Activated CD8-positive, alpha-beta T cell treated with anti-CD3 and anti-CD28 coated beads, Interleukin-2, amount 10 ng/mL, durations not matched to agents 7 days and 5 days (primary cell): ENCODE measurements around the gene CCDC152. TPM values are rescaled to one million over a fixed set of nuclear protein-coding genes. Genes with fewer than 3 reads are reported as not detected.

Source experiments
- ATAC-seq: fragments of 150-1000 bp; cut with Tn5 transposase; one replicate; pipeline ENCODE4 v1.10.0; 2021; ENCODE audit warnings: moderate library complexity
- CTCF ChIA-PET: fragments of 350-600 bp; sonication (Branson Sonifier 250); formaldehyde crosslinking; loops from one replicate; lab custom pipeline; 2021; ENCODE audit warnings: antibody characterized with exemption; lab: Charles Lee
- POLR2A ChIA-PET: fragments of 350-600 bp; sonication (Branson Sonifier 250); formaldehyde crosslinking; loops from one replicate; lab custom pipeline; 2021; ENCODE audit warnings: antibody characterized with exemption; lab: Charles Lee
- DNase-seq: peaks from one replicate; pipeline ENCODE4 v3.0.0-alpha.2; 2020
- H3K27ac Mint-ChIP-seq: one replicate; pipeline ENCODE4 v1.8.0; 2021; ENCODE audit warnings: mild to moderate bottlenecking, mixed read lengths
- H3K27me3 Mint-ChIP-seq: one replicate; pipeline ENCODE4 v1.8.0; 2021; ENCODE audit warnings: low read depth, mixed read lengths
- H3K36me3 Mint-ChIP-seq: one replicate; pipeline ENCODE4 v1.8.0; 2021; ENCODE audit warnings: low read depth, mixed read lengths
- H3K4me1 Mint-ChIP-seq: one replicate; pipeline ENCODE4 v1.8.0; 2021; ENCODE audit warnings: low read depth, mixed read lengths
- H3K4me3 Mint-ChIP-seq: one replicate; pipeline ENCODE4 v1.8.0; 2021; ENCODE audit warnings: mild to moderate bottlenecking, mixed read lengths
- H3K9me3 Mint-ChIP-seq: one replicate; pipeline ENCODE4 v1.8.0; 2022; ENCODE audit warnings: mixed read lengths; ENCODE audit not compliant: insufficient read depth
- total RNA-seq, 2 experiments: library from RNA; stranded (reverse); gene quantifications; one replicate each; pipeline ENCODE4 v1.2.3, GENCODE V29; 2021

CCDC152 gene
- total RNA-seq, 2 experiments from 2014 or later, result 6.5 to 7.0 TPM

- Mint-ChIP-seq H3K4me1 (no peaks in the 10 kb centered on the region), H3K27me3 (peaks cover 3% of the 10 kb centered on the region)
- CTCF ChIA-PET, result no interaction called here
These were observed 67.8 kb downstream of the CCDC152 start for GRCh38 chr5:42824347-42824976.

DNA sequence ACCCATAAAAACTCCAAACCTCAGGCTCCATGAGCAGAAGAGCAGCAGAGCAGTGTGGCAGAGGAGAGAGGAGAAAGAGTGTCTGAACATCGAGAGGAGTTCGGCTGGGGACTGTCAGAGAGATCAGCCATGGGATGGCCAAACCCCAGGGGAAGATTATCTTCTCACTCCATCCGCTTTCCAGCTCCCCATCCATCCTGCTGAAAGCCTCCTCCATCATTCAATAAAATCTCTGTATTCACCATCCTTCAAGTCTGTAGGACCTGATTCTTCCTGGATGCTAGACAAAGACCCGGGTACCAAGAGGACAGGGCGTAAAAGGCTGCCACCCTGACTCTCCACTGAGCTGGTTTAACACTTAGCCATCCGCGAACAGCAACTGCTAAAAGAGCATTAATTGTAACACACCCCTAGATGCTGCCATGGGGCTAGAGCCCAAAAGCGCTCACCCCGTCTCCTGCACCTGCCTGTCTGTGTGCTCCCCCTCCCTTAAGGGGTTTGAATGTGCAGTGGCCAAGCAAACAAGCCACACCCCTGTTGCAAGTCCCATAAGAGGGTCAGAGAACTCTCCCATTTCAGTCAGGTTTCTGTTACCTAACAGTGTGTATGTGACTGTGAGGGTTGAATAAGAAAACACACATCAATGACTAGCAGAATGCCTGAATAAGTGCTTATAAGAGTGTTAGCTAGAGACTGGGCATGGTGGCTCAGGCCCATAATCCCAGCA, 69.0 kb downstream of the CCDC152 start:
- H3K9me3 Mint-ChIP-seq, result no peaks in the 10 kb centered on the region
- CTCF ChIA-PET, result no interaction called here
- no peaks in the 10 kb centered on the region for H3K36me3 Mint-ChIP-seq
- no peaks in the 10 kb centered on the region for H3K4me1 Mint-ChIP-seq
- peaks cover 3% of the 10 kb centered on the region for H3K27me3 Mint-ChIP-seq
- DNase-seq (no peak), ATAC-seq (no peak)
- POLR2A ChIA-PET, result no interaction called here
- no peak overlapping the region for H3K27ac Mint-ChIP-seq
- no peak overlapping the region for H3K4me3 Mint-ChIP-seq

More at GRCh38 chr5:42824347-42824976, 67.8 kb downstream of the CCDC152 start:
- Mint-ChIP-seq H3K4me3 (no peak overlapping the region), H3K27ac (no peak overlapping the region), H3K36me3 (no peaks in the 10 kb centered on the region), H3K9me3 (no peaks in the 10 kb centered on the region)
- DNase-seq (no peak), ATAC-seq (no peak)
- POLR2A ChIA-PET, result no interaction called here

- CTCF ChIA-PET, result interaction anchor here (0.5 kb wide), 1 partner anchor 32 kb away, joined by 3 read pairs; no protein-coding TSS in a partner anchor
- DNase-seq (no peak), ATAC-seq (no peak)
- Mint-ChIP-seq H3K36me3 (no peaks in the 10 kb centered on the region), H3K4me1 (no peaks in the 10 kb centered on the region), H3K27ac (no peak overlapping the region), H3K9me3 (no peaks in the 10 kb centered on the region), H3K27me3 (peaks cover 5% of the 10 kb centered on the region), H3K4me3 (no peak overlapping the region)
- POLR2A ChIA-PET, result no interaction called here
These were observed 70.3 kb downstream of the CCDC152 start for GRCh38 chr5:42826757-42827515.

- Mint-ChIP-seq H3K36me3 (no peaks in the 10 kb centered on the region), H3K27me3 (peaks cover 5% of the 10 kb centered on the region), H3K4me1 (no peaks in the 10 kb centered on the region), H3K4me3 (no peak overlapping the region), H3K9me3 (no peaks in the 10 kb centered on the region), H3K27ac (no peak overlapping the region)
- ATAC-seq (no peak), DNase-seq (no peak)
- POLR2A ChIA-PET, result no interaction called here
- CTCF ChIA-PET, result no interaction called here
These were observed 72.1 kb downstream of the CCDC152 start for GRCh38 chr5:42828671-42829070.

DNA sequence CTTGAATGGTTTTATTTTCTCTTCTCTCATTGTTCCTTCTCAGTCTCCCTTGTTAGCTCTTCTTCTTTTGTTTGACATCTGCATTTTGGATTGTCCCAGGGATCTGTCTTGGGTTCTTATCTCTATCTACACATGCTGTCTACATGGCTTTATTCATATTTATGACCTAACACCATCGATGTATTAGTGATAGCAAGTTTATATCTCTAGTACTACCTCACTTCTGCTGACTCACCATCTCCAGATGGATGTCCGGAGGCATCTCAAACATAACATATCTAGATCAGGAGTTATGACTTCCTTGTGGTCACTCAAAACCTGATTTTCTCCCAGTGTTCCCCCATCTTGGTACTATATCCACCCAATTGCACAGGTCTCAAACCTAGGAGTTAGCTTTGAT, 74.3 kb downstream of the CCDC152 start:
- H3K27me3 Mint-ChIP-seq, result peaks cover 5% of the 10 kb centered on the region
- no peaks in the 10 kb centered on the region for H3K36me3 Mint-ChIP-seq
- POLR2A ChIA-PET, result no interaction called here
- no peak overlapping the region for H3K27ac Mint-ChIP-seq
- no peaks in the 10 kb centered on the region for H3K4me1 Mint-ChIP-seq
- no peak for DNase-seq
- CTCF ChIA-PET, result no interaction called here
- no peak overlapping the region for H3K4me3 Mint-ChIP-seq
- no peaks in the 10 kb centered on the region for H3K9me3 Mint-ChIP-seq
- ATAC-seq, result no peak

DNA sequence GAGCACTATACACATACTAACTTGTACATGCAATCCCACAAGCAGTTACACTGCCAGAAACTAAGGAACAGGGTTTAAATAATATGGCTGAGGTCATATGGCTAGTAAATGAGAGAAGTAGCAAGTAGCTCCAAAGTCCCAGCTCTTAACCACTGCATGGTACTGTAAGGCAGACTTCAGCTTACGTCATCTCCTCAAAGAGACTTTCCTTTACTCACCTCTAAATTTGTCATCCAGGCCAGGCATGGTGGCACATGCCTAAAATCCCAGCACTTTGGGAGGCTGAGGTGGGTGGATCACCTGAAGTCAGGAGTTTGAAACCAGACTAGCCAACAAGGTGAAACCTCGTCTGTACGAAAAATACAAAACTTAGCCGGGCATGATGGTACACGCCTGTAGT, 75.4 kb downstream of the CCDC152 start:
- no peaks in the 10 kb centered on the region for H3K4me1 Mint-ChIP-seq
- ChIA-PET POLR2A (no interaction called here), CTCF (no interaction called here)
- DNase-seq (no peak), ATAC-seq (no peak)
- no peak overlapping the region for H3K4me3 Mint-ChIP-seq
- no peaks in the 10 kb centered on the region for H3K9me3 Mint-ChIP-seq
- H3K27me3 Mint-ChIP-seq, result peaks cover 5% of the 10 kb centered on the region
- H3K36me3 Mint-ChIP-seq, result no peaks in the 10 kb centered on the region
- no peak overlapping the region for H3K27ac Mint-ChIP-seq

DNA sequence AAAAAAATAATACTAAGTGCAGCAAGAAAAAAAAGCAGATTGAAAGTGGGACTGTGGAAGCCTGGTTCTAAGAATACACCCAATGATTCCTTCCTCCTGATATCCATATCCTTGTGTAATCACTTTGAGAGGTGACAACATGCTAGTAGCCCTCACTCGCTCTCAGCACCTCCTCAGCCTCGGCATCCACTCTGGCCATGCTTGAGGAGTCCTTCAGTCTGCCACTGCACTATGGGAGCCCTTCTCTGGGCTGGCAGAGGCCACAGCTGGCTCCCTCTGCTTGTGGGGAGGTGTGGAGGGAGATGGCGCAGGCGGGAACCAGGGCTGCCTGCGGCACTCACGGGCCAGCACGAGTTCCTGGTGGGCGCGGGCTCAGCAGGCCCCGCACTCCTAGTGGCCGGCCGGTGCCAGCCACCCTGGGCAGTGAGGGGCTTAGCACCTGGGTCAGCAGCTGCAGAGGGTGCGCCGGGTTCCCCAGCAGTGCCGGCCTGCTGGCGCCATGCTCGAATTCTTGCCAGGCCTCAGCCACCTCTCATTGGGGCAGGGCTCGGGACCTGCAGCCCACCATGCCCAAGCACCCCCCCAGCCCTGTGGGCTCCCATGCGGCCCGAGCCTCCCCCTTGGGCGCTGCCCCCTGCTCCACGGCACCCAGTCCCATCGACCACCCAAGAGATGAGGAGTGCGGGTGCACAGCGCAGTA, 79.6 kb downstream of the CCDC152 start:
- Mint-ChIP-seq H3K36me3 (no peaks in the 10 kb centered on the region), H3K9me3 (no peaks in the 10 kb centered on the region), H3K27ac (no peak overlapping the region), H3K4me1 (no peaks in the 10 kb centered on the region), H3K27me3 (peaks cover 5% of the 10 kb centered on the region), H3K4me3 (no peak overlapping the region)
- CTCF ChIA-PET, result no interaction called here
- ATAC-seq (no peak), DNase-seq (no peak)
- POLR2A ChIA-PET, result no interaction called here

DNA sequence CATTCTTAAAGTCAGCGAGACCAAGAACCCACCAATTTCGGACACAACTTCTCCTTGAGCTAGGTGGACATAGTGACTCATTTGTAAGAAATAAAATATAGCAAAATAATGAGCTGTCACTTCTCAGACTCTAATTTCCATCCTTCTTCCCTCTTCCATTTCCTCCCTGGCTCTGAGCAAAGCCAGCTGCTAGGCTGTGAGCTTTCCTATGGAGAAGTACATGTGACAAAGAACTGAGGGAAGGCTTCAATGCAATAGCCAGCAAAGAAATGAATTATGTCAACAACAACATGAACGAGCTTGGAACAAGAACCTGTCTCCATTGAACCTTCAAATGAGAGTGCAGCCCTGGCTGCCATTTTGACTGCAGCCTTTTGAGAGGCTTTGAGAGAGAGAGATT, 81.0 kb downstream of the CCDC152 start:
- Mint-ChIP-seq H3K4me3 (no peak overlapping the region), H3K36me3 (no peaks in the 10 kb centered on the region), H3K9me3 (no peaks in the 10 kb centered on the region), H3K27ac (no peak overlapping the region), H3K4me1 (no peaks in the 10 kb centered on the region), H3K27me3 (peaks cover 3% of the 10 kb centered on the region)
- ChIA-PET CTCF (no interaction called here), POLR2A (no interaction called here)
- ATAC-seq, result no peak
- DNase-seq, result no peak

GRCh38 chr5:42839196-42839595, 82.6 kb downstream of the CCDC152 start:
- Mint-ChIP-seq H3K9me3 (no peaks in the 10 kb centered on the region), H3K27me3 (peaks cover 3% of the 10 kb centered on the region), H3K27ac (no peak overlapping the region), H3K36me3 (no peaks in the 10 kb centered on the region), H3K4me3 (no peak overlapping the region), H3K4me1 (no peaks in the 10 kb centered on the region)
- ATAC-seq, result no peak
- CTCF ChIA-PET, result no interaction called here
- no peak for DNase-seq
- POLR2A ChIA-PET, result no interaction called here

- ChIA-PET CTCF (no interaction called here), POLR2A (no interaction called here)
- Mint-ChIP-seq H3K4me3 (no peak overlapping the region), H3K27me3 (peaks cover 3% of the 10 kb centered on the region), H3K27ac (no peak overlapping the region), H3K9me3 (no peaks in the 10 kb centered on the region), H3K36me3 (no peaks in the 10 kb centered on the region), H3K4me1 (no peaks in the 10 kb centered on the region)
- ATAC-seq (no peak), DNase-seq (no peak)
These were observed 83.7 kb downstream of the CCDC152 start for GRCh38 chr5:42840269-42840668.

- ChIA-PET CTCF (no interaction called here), POLR2A (no interaction called here)
- ATAC-seq, result no peak
- Mint-ChIP-seq H3K27ac (no peak overlapping the region), H3K4me1 (no peaks in the 10 kb centered on the region), H3K36me3 (no peaks in the 10 kb centered on the region), H3K4me3 (no peak overlapping the region), H3K9me3 (no peaks in the 10 kb centered on the region), H3K27me3 (peaks cover 3% of the 10 kb centered on the region)
- DNase-seq, result no peak
These were observed 84.4 kb downstream of the CCDC152 start for GRCh38 chr5:42840842-42841567.
